HG03097 (cell line): ENCODE data around the gene LCLAT1.
"Not testable (repeated sequence)": the region's sequence is repeated elsewhere in the genome, so short reads cannot be mapped to it uniquely, and the experiment has no call there.

ENCODE experiments used
- ATAC-seq: cut with Tn5 transposase; IDR thresholded peaks from one replicate; pipeline ENCODE4 v1.9.1; 2021; ENCODE audit not compliant: unreplicated experiment, low FRiP score

LCLAT1 gene

GRCh38 chr2:30453498-30453897 is 6.5 kb downstream of the LCLAT1 start:
- no peak for ATAC-seq

GRCh38 chr2:30454571-30454970 is 7.5 kb downstream of the LCLAT1 start:
- ATAC-seq: no peak

GRCh38 chr2:30455114-30455738 is 8.2 kb downstream of the LCLAT1 start:
- no peak for ATAC-seq

GRCh38 chr2:30456106-30456505 is 9.1 kb downstream of the LCLAT1 start:
- ATAC-seq: no peak

GRCh38 chr2:30456579-30456978 is 9.5 kb downstream of the LCLAT1 start:
- ATAC-seq: no peak

GRCh38 chr2:30457296-30457695 is 10.2 kb downstream of the LCLAT1 start:
- ATAC-seq: no peak

- no peak for ATAC-seq
These were observed 12.1 kb downstream of the LCLAT1 start for GRCh38 chr2:30459140-30459539.

- ATAC-seq: no peak
These were observed 15.2 kb downstream of the LCLAT1 start for GRCh38 chr2:30462131-30462857.

- ATAC-seq: no peak
These were observed 16.5 kb downstream of the LCLAT1 start for GRCh38 chr2:30463535-30463934.

- no peak for ATAC-seq
These were observed 17.6 kb downstream of the LCLAT1 start for GRCh38 chr2:30464544-30465170.

GRCh38 chr2:30465171-30465545 is 18.1 kb downstream of the LCLAT1 start:
- no peak for ATAC-seq

- no peak for ATAC-seq
These were observed 19.2 kb downstream of the LCLAT1 start for GRCh38 chr2:30466216-30466615.

- ATAC-seq: not testable (repeated sequence)
These were observed 20.2 kb downstream of the LCLAT1 start for GRCh38 chr2:30467062-30467826.

- no peak for ATAC-seq
These were observed 23.4 kb downstream of the LCLAT1 start for GRCh38 chr2:30470426-30470825.

- ATAC-seq: no peak
These were observed 25.3 kb downstream of the LCLAT1 start for GRCh38 chr2:30472326-30472725.

- ATAC-seq: no peak
These were observed 28.5 kb downstream of the LCLAT1 start for GRCh38 chr2:30475542-30475941.

- no peak for ATAC-seq
These were observed 29.6 kb downstream of the LCLAT1 start for GRCh38 chr2:30476636-30477035.

GRCh38 chr2:30480703-30481322 is 33.8 kb downstream of the LCLAT1 start:
- no peak for ATAC-seq

GRCh38 chr2:30481323-30481800 is 34.3 kb downstream of the LCLAT1 start:
- no peak for ATAC-seq

GRCh38 chr2:30482011-30482410 is 35.0 kb downstream of the LCLAT1 start:
- ATAC-seq: no peak

- no peak for ATAC-seq
These were observed 37.1 kb downstream of the LCLAT1 start for GRCh38 chr2:30484145-30484544.
